CD4-positive, alpha-beta T cell (primary cell): Measurements from ENCODE around the gene PRPF19. TPM values are rescaled to one million over a fixed set of nuclear protein-coding genes. Genes with fewer than 3 reads are reported as not detected.

ENCODE experiments used
- ATAC-seq: fragments of 200-7000 bp; cut with Tn5 transposase; one replicate; pipeline ENCODE4 v1.10.0; 2022; ENCODE audit warnings: mild to moderate bottlenecking; ENCODE audit not compliant: poor library complexity
- CTCF ChIA-PET: fragments of 350-600 bp; sonication (Branson Sonifier 250); formaldehyde crosslinking; loops from one replicate; lab custom pipeline; 2021; ENCODE audit warnings: antibody characterized with exemption, inconsistent platforms; lab: Charles Lee
- POLR2A ChIA-PET: fragments of 350-600 bp; sonication (Branson Sonifier 250); formaldehyde crosslinking; loops from one replicate; lab custom pipeline; 2021; ENCODE audit warnings: antibody characterized with exemption, inconsistent platforms; lab: Charles Lee
- DNase-seq, 14 experiments: peaks; one replicate each; pipeline ENCODE4 v3.0.0-alpha.2; 2013 to 2020; ENCODE audit warnings: mixed read lengths in 2 of 14
- H3K27ac ChIP-seq, 2 donors: one replicate each; pipeline versions ENCODE4 v1.5.1 to v1.7.0; 2013; ENCODE audit warnings: low read length in 2 of 2, low read depth in 1 of 2, mild to moderate bottlenecking in 1 of 2
- H3K27me3 ChIP-seq, 2 experiments: 1 replicate in 1 of 2; 2 replicates in 1 of 2; pipeline versions ENCODE4 v1.6.1 to v1.7.0; 2013; ENCODE audit warnings: low read length in 2 of 2, control low read depth in 1 of 2, mild to moderate bottlenecking in 1 of 2, moderate library complexity in 1 of 2; ENCODE audit not compliant: insufficient read depth in 2 of 2, control insufficient read depth in 1 of 2
- H3K36me3 ChIP-seq: one replicate; pipeline ENCODE4 v1.6.1; 2013; ENCODE audit warnings: low read length, control low read depth; ENCODE audit not compliant: insufficient read depth
- H3K4me1 ChIP-seq: one replicate; pipeline ENCODE4 v1.6.1; 2013; ENCODE audit warnings: low read length, control low read depth; ENCODE audit not compliant: insufficient read depth
- H3K4me3 ChIP-seq: one replicate; pipeline ENCODE4 v1.5.1; 2013; ENCODE audit warnings: mild to moderate bottlenecking, low read length, moderate library complexity
- H3K9me3 ChIP-seq, 2 experiments: 1 replicate in 1 of 2; 2 replicates in 1 of 2; pipeline versions ENCODE4 v1.6.1 to v1.7.0; 2013; ENCODE audit warnings: low read length in 2 of 2, mild to moderate bottlenecking in 2 of 2, control low read depth in 1 of 2, moderate library complexity in 1 of 2; ENCODE audit not compliant: control insufficient read depth in 1 of 2, insufficient read depth in 1 of 2
- H3K27ac Mint-ChIP-seq: one replicate; pipeline ENCODE4 v1.8.0; 2020; ENCODE audit warnings: mixed read lengths
- H3K27me3 Mint-ChIP-seq: one replicate; pipeline ENCODE4 v1.8.0; 2021; ENCODE audit warnings: mixed read lengths
- H3K36me3 Mint-ChIP-seq: one replicate; pipeline ENCODE4 v1.8.0; 2021; ENCODE audit warnings: low read depth, mixed read lengths
- H3K4me1 Mint-ChIP-seq: one replicate; pipeline ENCODE4 v1.8.0; 2021; ENCODE audit warnings: low read depth, mixed read lengths
- H3K4me3 Mint-ChIP-seq: one replicate; pipeline ENCODE4 v1.8.0; 2020; ENCODE audit warnings: mild to moderate bottlenecking, mixed read lengths
- H3K9me3 Mint-ChIP-seq: one replicate; pipeline ENCODE4 v1.8.0; 2020; ENCODE audit warnings: mixed read lengths
- intact Hi-C, 2 experiments: fragments of 100-400 bp; cut with DNase I in 1 of 2; cut with micrococcal nuclease in 1 of 2; formaldehyde crosslinking; loops; one replicate each; pipeline versions ENCODE4 v1.15.1 to v1.9.0; 2023 to 2025; cut with DNase I, micrococcal nuclease
- total RNA-seq, 174 experiments: library from RNA in 2 of 174; stranded (reverse) in 2 of 174; gene quantifications; one replicate each; pipeline ENCODE4 v1.2.3 and lab custom pipeline; 2021 to 2026
- TF ChIP-seq, protein P1 (sequence below): fragments of 200-600 bp; IDR thresholded peaks from one replicate; pipeline ENCODE4 v1.8.0; 2022; ENCODE audit warnings: antibody characterized with exemption, mild to moderate bottlenecking

PRPF19 gene
- total RNA-seq, 2 experiments from 2014 or later: 63.2 to 67.3 TPM

DNA sequence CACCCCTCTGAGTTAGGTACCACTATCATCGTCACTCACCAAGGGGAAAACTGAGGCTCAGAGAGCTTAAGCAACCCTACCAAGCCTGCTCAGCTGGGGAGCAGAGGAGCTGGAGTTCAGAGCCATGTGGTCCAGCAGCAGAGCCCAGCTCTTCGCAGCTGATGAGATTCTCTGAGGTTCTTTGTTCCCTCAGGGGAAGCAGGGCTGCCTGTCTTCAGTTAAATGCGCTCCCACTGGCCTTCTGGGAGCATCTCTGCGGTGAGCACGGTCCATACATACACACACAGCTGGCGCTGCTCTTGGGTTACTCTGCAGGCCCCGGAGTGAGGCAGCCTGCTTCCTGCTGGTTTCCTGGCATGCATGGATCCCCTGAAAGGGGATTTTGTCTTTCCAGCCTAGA is 45.4 kb downstream of the PRPF19 start:
- CTCF ChIA-PET: interaction anchor here (0.6 kb wide), 1 partner anchor 612 kb away, joined by 3 read pairs; no protein-coding TSS in a partner anchor
- POLR2A ChIA-PET: no interaction called here
- no peaks in the 10 kb centered on the region for H3K9me3 ChIP-seq
- H3K4me3 ChIP-seq: no peak overlapping the region
- no peak for ATAC-seq
- intact Hi-C loops: no loop called here
- Mint-ChIP-seq H3K4me3 (no peak overlapping the region), H3K9me3 (no peaks in the 10 kb centered on the region), H3K27ac (no peak overlapping the region), H3K4me1 (peaks cover 17% of the 10 kb centered on the region), H3K27me3 (no peaks in the 10 kb centered on the region), H3K36me3 (no peaks in the 10 kb centered on the region)
- H3K4me1 ChIP-seq: peaks cover 11% of the 10 kb centered on the region
- no peaks in the 10 kb centered on the region for H3K36me3 ChIP-seq
- H3K27ac ChIP-seq: no peak overlapping the region
- peak in 1 of 14 experiments; percentile 27 for DNase-seq
- no peaks in the 10 kb centered on the region for H3K27me3 ChIP-seq
- TF ChIP-seq, protein P1, sequence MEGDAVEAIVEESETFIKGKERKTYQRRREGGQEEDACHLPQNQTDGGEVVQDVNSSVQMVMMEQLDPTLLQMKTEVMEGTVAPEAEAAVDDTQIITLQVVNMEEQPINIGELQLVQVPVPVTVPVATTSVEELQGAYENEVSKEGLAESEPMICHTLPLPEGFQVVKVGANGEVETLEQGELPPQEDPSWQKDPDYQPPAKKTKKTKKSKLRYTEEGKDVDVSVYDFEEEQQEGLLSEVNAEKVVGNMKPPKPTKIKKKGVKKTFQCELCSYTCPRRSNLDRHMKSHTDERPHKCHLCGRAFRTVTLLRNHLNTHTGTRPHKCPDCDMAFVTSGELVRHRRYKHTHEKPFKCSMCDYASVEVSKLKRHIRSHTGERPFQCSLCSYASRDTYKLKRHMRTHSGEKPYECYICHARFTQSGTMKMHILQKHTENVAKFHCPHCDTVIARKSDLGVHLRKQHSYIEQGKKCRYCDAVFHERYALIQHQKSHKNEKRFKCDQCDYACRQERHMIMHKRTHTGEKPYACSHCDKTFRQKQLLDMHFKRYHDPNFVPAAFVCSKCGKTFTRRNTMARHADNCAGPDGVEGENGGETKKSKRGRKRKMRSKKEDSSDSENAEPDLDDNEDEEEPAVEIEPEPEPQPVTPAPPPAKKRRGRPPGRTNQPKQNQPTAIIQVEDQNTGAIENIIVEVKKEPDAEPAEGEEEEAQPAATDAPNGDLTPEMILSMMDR: no peak

DNA sequence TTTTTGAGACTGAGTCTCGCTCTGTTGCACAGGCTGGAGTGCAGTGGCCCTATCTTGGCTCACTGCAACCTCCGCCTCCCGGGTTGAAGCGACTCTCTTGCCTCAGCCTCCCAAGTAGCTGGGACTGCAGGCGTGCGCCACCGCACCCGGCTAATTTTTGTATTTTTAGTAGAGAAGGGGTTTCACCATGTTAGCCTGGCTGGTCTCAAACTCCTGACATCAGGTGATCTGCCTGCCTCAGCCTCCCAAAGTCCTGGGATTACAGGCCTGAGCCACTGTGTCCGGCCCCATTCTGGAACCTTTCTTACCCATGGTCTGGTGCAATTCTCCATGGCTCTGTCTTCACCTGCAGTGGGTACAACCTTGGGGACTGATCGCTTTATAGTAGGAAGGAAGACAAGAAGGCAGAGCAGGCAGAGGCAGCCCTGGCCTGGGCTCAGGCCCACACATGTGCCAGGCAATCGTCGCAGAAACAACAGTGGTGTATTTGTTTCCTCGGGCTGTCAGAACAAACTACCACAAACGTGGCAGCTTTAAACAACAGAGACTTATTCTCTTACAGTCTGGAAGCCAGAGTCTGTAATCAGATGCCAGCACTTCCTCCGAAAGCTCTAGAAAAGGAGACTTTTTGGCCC is 46.7 kb downstream of the PRPF19 start:
- Mint-ChIP-seq H3K27me3 (no peaks in the 10 kb centered on the region), H3K4me3 (no peak overlapping the region), H3K9me3 (no peaks in the 10 kb centered on the region), H3K27ac (no peak overlapping the region), H3K36me3 (no peaks in the 10 kb centered on the region), H3K4me1 (peaks cover 20% of the 10 kb centered on the region)
- Histone ChIP-seq H3K4me1 (peaks cover 11% of the 10 kb centered on the region), H3K4me3 (no peak overlapping the region), H3K27me3 (no peaks in the 10 kb centered on the region), H3K36me3 (no peaks in the 10 kb centered on the region), H3K9me3 (no peaks in the 10 kb centered on the region), H3K27ac (no peak overlapping the region)
- ATAC-seq (no peak), DNase-seq (no peak)
- intact Hi-C loops: no loop called here
- TF ChIP-seq, protein P1: no peak
- CTCF ChIA-PET: no interaction called here
- POLR2A ChIA-PET: no interaction called here

DNA sequence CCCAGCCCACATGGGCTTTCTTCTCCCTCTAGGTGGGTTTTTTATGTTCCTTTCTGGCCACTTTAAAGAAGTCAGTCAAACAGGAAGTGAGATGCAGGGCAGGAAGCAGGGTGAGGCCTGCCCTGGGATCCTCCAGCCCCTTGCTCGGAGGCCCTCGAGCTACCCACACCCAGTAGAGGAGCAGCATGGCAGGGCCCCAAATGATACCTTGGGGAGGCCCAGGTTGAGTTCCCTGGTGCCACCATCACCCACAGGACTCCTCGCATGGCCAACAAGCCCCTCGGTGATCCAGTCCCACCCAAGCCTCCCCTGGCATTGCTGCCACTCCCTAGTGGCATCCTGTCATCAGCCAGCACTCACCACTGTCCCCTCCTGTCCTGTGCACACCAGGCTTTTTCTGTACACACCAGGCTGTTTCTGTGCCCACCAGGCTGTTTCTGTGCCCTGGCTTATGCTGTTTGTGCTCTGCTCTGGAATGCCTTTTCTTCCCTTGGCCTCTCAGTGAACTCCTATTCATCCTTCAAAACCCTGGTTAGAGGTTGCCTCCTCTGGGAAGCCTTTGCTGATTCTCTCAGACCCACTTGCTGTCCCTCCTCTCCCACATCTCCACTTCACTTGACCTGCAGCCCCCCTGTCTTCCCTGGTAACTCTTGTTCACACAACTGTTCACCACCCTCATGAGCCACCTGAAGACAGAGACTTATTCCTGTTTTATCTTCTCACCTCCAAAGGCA is 47.5 kb downstream of the PRPF19 start:
- Histone ChIP-seq H3K27ac (no peak overlapping the region), H3K9me3 (no peaks in the 10 kb centered on the region), H3K4me1 (peaks cover 11% of the 10 kb centered on the region), H3K4me3 (no peak overlapping the region), H3K36me3 (no peaks in the 10 kb centered on the region), H3K27me3 (no peaks in the 10 kb centered on the region)
- DNase-seq (no peak), ATAC-seq (no peak)
- intact Hi-C loops: no loop called here
- CTCF ChIA-PET: no interaction called here
- H3K36me3 Mint-ChIP-seq: no peaks in the 10 kb centered on the region
- POLR2A ChIA-PET: no interaction called here
- H3K27ac Mint-ChIP-seq: peak overlapping the region; percentile 33
- peaks cover 20% of the 10 kb centered on the region for H3K4me1 Mint-ChIP-seq
- H3K27me3 Mint-ChIP-seq: no peaks in the 10 kb centered on the region
- TF ChIP-seq, protein P1: no peak
- H3K4me3 Mint-ChIP-seq: no peak overlapping the region
- no peaks in the 10 kb centered on the region for H3K9me3 Mint-ChIP-seq
